ENCODE measurements around the gene MEFV.

The MEFV gene

DNA sequence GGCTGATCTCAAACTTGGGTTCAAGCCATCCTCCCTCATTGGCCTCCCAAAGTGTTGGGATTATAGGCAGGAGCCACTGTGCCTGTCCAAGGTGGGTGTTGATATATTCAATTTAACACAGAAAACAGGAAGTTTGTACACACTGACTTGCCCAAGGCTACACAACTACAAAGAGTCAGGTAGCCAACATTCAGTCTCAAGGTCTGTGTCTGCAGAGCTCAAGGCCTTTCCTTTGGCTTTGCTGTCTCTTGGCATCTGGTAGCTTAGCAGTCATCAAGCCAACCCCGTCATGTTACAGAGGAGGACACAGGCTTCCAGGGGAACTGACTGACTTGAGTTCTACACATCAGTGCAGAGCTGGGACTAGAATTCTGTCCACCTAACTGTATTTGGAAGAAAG is 11.9 kb upstream of the MEFV start:
- no peak for DNase-seq (ENCODE audit: low read depth)

DNA sequence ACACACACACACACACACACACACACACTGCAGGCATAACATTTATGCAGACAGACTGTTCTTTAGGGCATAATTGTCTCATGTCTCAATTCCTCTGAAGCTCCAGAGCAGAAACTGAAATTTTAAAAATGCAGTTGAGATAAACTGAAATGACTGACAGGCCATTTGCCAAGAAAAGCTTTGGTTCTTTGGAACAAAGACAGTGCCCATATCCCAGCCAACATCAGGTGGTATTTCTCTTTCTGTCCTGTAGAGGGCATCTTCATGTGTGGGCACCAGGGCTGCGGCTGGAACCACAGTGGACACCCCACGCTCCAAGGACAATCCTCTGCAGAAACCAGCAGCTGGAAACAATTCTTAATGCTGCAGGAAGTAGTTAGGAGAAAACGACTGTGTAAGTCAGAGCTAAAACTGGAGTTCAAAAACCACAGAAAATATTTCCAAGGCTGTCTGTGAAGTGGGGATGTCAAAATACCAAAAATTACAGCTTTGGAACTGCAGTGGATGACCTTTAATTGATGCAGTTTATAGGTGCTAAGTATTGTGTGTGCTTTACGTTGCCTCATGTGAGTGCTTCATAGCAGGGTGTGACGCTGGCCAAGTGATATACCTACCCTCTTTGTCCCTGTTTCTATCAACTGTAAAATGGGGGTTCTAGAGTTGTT is 10.6 kb upstream of the MEFV start:
- no peak for DNase-seq (ENCODE audit: low read depth)

DNA sequence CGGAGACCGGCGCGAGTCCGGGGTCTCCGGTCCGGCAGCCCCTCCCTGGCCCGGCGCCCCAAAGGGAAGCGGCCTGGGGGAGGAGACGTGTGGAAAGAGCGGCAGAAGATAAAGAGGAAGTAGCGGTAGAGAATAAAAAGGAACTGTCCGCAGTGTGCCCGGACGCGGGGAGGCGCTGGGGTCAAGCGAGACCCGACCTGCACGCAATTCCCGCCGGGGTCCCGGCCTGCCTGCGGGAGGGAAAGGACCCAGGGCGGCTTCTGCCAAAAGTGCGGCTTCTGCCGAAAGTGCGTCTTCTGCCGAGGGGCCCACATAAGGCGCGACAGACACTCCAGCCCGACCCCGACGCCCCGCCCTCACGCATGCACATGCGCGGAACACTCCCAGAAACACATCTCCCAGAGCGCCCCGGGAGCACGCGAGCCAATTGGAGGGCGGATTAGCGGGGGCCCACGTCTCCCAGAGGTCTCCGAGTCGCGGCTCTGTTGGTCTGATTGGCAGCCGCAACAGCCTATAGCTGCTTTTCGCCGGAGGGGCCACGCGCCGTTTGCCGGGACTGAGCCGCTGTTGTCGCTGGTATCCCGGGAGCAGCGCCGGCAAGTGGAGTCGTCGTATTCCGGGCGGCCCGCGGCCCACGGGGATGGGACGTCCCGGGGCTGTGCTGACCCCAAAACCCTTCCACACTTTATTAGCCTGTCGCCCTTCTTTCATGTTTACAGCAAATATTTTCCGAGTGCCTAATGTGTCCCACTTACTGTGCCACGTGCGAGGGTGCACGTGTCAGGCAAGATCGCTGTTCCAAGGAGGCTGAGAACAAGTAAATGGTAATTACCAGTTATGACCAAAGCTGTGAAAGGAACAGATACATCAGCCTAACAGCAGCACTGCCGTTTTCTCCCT is 8.0 kb upstream of the MEFV start:
- peak; percentile 98 for DNase-seq (ENCODE audit: low read depth)

DNA sequence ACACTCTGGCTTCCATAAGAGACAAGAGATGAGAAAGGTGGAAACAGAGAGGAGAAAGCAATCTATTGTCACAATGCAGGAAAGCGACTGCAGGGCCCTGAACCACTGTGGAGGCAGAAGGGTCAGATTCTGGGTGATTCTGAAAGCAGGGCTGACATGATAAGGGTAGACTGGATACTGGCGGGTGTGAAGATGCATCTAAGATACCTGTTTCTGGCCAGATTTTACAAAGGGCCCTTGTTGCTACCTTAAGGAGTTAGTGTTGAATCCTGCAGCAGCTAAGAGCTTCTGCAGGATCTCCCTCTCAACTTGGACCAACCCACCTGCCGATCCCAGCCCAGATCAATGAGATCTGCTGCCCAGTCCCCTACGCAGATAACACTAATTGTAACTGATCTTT is 6.1 kb upstream of the MEFV start:
- no peak for DNase-seq (ENCODE audit: low read depth)

DNA sequence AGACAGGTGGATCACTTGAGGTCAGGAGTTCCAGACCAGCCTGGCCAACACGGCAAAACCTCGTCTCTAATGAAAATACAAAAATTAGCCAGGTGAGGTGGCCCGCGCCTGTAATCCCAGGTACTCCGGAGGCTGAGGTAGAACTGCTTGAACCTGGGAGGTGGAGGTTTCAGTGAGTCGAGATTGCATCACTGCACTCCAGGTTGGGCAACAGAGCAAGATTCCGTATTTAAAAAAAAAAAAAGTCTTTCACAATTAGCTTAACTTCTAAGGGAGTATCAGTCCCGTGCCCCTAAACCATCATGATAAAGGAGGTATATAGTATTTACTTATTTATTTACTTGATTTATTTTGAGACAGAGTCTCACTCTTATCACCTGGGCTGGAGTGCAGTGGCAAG is 3.4 kb upstream of the MEFV start:
- no peak for DNase-seq (ENCODE audit: low read depth)

DNA sequence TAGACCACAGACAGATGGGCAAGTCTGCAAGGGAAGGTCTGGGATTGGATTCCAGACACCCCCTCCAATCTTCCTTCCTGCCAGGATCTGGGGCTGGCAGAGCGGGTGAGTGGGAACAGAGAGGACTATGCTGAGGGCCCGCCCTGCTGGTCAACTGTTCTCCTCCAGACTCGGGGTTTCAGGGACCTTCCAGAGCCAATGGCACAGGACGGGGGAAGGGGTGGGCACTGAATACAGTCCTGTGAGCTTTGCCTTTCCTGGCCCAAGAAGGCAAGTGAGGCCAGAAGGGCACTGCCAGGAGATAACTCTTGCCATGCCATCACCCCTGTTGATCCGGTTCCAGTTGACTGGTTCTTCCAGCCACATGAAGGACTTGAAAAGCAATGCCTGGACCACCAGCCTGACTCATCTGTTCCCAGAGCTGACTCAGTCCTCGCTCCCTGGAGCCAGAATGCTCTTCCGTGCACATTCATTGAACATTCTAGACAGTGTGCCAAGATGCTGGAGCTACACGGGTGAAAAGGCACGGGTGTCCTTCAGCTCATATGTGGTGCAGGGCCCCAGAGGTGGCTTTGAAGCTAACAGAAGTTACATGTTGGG is 533 bp upstream of the MEFV start:
- no peak for DNase-seq (ENCODE audit: low read depth)

DNA sequence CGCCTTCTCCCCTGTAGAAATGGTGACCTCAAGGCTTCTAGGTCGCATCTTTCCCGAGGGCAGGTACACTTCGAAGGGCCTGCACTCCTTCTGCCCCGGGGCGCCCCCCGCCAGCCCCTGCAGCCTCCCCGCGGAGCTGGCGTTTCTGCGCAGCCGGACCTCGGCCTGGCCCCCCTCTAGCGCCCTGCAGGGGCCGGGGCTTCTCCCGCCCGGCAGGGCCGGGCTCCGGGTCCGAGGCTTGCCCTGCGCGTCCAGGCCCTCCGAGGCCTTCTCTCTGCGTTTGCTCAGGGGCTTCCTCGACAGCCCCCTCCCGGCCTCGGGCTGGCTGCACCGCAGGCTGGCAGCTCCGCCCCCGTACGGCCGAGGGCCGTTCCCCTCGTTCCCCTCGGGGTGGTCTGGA is 2.1 kb downstream of the MEFV start:
- no peak for DNase-seq (ENCODE audit: low read depth)

DNA sequence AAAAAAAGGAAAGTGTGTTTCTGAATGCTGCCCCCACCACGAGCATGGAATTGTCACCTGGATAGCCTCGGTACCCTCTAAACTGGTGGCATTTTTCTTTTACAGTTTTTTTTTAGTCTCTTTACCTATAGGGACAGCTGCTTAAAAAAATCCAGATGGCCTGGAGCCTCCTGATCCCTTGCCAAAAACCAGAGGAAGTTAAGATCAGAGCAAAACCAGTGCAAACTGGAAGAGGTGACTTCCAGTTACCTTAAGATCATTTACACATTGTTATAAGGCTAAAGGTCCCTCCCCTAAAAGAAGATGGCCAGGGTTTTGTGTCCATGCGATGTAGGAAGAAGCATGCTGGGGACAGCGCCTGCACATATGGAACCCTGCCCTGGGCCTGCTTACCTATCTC is 3.5 kb downstream of the MEFV start:
- no peak for DNase-seq (ENCODE audit: low read depth)

DNA sequence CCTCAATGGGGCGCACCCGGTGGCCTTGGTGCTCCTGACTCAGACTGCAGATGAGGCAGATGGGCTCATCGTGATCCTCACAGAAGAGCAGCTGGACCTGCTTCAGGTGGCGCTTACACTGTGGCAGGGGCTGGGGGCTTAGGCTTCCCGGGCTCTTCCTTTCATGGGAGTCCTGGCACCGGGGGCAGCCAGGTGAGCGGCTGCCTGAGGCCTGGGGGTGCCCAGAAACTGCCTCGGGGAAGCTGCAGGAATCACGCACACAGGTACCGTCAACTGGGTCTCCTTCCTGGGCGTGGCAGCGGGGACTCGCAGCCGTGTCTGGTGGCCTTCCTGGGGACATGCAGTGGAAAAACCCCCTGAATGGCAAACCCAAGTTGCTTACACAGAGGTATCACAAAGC is 7.0 kb downstream of the MEFV start:
- no peak for DNase-seq (ENCODE audit: low read depth)

DNA sequence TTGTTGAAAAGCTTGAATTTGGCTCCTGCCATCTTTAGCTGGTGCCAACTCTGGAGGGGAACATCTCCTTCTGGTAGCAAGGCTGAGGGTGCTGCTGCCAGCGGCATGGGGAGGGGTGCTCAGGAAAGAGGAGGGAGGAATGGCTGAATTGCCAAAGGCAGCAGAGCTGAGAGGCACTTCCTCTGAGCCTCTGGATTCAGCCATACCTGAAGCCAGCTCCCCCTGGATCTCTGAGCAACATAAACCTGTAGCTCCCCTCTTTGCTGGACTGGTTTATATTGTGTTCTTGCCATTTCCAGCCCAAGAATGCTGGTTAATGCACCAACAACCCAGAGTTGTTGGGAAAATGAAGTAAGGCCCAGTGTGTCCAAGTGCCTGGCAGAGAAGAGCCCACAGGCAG is 7.4 kb downstream of the MEFV start:
- no peak for DNase-seq (ENCODE audit: low read depth)

DNA sequence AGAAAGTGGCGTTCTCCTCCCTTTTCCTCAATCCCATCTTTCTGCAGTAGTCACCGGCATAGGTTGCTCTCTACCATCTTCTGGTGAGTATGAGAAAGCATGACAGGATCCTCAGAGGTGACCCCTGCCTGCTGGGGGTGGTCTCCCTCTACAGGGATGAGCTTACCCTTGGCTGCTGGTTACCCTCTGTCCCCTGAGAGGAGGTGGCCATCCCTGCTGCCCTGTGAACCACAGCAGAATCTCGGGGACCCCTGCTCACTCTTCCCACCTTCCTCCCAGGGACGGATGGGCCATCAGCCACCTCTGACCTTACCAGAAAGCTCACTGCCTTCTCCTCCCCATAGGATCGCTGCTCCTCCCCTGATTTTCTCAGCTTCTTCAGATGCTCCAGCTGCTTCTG is 7.8 kb downstream of the MEFV start:
- no peak for DNase-seq (ENCODE audit: low read depth)

DNA sequence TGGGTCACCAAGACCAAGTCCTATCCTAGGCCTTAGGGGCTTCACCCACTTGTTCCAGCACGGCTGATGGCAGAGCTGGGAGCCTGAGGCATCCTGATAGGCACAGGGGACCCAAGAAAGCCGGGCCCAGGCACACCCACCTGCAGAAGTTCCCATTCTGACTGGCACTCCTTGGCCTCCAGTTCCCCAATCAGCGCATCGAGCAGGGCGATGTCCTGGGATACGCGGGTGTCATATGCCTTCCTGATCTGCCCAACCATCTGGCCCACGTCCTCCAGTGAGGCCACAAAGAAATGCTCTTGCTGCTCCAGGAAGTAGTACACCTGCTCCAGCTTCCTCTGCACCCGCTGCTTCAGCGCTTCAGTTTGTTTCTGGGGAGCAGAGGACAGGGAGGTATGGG is 9.6 kb downstream of the MEFV start:
- DNase-seq (ENCODE audit: low read depth): no peak

DNA sequence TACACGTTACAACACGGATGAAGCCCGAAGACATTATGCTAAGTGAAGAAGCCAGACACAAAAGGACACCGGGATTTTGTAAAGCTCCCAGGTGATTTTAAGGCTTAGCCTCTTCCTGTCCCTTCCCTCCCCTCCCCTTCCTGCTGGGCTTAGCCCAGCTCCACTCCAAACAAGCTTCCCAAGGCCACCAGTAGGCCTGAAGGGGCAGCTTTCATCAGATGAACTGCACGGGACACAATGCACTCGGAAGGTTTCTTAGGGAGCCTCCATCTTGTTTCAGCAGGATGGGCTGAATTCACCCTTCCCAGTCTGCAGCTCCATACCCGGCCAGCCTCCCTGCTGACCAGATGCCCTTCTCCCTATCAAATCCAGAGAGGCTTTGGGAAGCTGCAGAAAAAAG is 10.4 kb downstream of the MEFV start:
- DNase-seq (ENCODE audit: low read depth): no peak

DNA sequence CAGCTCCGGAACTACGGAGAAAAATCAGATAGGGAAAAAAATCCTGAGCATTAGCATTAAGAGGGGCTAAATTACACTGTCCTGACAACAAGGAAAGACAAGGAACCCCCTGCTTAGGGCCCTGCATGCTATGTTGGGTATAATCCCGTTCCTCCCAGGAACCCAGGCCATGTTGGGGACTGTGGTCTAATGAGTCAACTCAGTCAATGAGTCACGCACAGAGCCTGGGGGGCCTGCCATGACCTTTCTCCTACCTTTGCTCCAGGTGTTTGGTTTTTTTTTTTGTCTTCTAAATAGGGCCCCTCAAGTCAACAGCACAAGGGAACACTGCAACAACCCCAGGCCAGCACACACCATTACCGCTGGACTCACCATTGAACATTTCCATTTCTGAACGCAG is 12.6 kb downstream of the MEFV start:
- DNase-seq (ENCODE audit: low read depth): no peak

DNA sequence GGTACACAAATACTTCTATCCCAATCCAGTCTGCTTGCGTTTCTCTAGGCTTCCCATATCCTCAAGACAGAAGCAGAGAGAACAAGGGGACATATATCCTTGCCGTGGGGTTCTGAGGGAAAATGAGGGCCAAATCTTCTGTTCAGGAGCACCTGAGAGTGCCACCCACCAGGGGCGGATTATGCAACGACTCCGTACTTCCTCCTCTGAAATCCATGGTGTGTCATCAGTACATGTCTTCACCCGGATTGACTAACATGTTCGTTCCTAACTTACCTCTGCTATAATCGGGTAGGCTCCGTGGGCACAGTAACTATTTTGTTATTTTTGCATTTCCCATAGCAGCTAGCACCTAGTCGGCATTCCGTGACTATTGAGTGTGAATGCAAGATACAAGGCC is 13.7 kb downstream of the MEFV start:
- no peak for DNase-seq (ENCODE audit: low read depth)

DNA sequence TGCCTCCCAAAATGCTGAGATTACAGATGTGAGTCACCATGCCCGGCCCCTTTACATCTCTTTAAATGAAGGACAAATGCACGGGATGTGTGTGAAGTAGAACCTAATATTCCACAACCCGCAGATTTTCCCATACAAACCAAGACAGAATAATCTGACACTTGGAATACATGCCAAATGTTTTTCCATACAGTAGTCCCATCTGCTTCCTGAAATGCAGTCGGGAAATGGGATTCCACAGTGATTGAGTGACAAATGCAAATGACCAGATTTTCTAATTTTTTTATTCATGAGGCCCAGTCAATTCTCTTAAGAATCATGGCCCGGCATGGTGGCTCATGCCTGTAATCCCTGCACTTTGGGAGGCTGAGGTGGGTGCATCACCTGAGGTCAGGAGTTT is 14.7 kb downstream of the MEFV start:
- DNase-seq (ENCODE audit: low read depth): no peak

DNA sequence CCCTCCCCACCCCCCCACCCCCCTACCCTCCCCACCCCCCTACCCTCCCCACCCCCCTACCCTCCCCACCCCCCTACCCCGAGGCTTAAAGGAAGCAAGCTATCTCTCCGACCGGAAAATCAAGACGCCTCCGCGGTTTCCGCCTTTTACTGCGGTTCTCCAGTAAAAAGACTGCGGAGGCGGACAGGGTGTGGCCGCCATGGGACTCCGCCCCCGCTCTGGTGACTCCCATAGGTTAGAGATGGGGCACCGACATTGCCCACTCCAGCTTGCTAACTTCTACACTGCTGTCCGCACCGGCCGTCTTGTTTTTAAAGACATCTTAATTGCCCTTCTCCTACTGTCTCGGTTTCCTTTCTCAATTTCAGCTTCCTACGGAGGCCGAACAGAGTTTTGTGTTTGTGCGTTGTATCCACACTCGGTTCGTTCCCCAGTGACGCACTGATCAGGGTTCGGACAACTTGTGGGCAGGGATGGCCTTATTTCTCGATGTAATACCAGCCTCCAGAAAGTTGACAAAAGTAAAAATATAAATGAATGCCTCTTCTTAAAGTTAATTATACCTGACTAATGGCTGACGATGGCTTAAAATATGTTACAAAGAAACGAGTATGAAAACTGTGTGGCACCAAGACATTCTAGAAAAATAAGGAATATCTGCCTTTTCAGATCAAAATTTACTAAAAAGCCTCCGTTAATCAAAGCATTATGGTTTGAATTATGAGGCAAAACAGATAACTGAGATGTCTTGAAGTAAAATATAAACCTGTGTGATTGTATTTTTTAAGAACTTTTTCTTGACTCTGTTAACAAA is 20.4 kb downstream of the MEFV start:
- DNase-seq (ENCODE audit: low read depth): peak; percentile 25

DNA sequence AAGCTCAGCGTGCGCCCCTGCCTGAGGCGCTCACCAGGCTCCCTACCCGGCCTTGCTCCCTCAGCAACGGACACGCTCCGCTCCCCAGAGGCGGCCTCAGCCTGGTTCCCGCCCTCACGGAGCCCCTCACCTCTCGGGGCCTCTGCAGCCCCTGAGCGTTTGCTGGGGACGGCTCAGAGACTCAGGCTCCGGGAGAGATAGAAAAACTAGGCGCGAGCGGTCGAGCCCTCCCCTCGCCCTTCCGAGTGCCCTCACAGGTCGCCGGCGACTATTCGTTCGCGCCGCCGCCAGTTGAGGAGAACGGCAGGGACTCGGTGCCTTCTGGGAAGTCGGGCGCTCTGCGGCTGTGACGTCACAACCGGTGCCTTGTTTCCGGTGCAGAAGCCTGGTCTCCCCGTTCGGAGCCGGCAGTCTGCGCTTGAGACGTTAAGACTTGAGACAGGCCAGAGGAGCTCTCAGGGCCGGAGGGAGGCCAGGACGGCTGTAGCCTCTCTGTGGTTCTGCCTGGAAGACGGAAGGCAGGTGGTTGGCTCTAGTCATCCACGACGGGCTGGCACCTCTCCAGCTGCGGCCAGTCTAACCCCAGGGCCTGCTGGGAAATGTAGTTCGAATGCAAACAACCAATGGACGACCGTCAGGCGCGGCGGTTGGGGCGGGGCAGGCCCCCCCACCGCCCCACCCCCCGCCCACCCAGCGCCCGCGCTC is 21.4 kb downstream of the MEFV start, which contains the start of gene ZNF200:
Gene ZNF200, minus strand, starts transcription at position 302 of the 705 bp plus-strand sequence. CDS start 1,403 bp downstream, outside the sequence.
- DNase-seq (ENCODE audit: low read depth): peak; percentile 87

DNA sequence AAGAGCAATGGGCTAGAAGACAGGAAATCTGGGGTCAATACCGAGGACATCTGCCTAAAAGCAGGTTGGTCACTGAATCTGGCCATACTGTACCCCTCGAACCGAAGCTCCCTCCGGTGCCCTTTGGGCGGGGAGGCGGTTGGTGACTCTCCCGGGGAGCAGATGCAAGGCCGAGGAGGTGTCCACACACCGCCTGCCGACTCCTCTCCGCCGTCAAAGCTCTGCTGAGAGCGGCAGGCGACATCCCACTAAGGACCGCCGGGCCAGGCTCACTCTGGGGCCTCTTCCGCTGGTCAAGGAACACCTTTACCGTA is 21.9 kb downstream of the MEFV start:
- DNase-seq (ENCODE audit: low read depth): no peak

DNA sequence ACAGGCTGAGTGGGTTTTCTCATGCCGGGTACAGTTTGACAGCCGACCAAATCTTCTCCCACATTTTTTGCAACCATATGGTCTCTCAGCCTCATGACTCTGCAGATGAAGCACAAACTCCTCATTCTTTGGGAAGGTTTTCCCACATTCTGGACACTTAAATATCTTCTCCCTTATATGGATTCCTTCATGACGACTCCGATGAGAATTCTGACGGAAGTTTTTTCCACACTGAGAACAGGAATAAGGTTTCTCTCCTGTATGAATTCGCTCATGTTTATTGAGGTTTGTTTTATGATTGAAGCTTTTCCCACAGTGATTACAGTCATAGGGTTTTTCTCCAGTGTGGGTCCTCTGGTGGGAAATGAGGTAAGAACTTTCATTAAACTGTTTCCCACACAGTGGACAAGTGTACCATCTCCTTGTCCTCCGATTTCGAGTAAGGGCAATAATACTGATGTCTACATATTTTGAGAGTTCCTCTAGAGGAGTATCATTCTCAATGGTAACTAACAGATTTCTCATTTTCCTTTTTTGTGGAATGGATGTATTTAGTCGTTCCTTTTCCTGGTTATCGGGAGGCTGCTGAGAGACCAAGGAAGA is 32.4 kb downstream of the MEFV start:
- DNase-seq (ENCODE audit: low read depth): no peak

DNA sequence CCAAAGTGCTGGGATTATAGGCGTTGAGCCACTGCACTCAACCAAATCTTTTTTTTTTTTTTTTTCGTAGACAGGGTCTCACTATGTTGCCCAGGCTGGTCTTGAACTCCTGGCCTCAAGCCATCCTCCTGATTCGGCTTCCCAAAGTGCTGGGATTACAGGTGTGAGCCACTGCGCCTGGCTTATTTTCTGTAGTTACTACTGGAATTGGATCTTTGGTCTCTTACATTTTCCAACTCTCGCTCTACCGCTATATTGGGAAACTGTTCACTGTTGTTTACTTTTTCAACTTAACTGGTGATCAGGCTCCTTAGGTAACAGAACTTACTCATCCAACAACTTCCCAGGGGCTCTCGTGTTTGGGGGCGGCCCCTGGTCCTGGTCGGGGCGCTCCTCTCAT is 35.6 kb downstream of the MEFV start:
- no peak for DNase-seq (ENCODE audit: low read depth)

DNA sequence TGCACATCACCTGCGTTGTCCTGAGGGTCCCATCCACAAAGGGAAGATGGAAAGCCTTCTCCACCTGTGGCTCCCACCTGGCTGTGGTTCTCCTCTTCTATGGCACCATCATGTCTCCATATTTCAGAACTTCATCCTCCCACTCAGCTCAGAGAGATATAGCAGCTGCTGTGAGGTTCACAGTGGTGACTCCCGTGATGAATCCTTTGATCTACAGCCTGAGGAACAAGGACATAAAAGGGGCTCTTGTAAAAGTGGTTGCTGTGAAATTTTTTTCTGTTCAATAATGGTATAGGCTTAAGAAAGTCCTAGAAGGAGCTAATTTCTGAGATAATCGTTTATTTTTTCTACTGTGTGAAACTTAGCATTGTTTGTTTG is 40.2 kb downstream of the MEFV start:
- no peak for DNase-seq (ENCODE audit: low read depth)

Data from stimulated activated CD8-positive, alpha-beta memory T cell treated with anti-CD3 and anti-CD28 coated beads, Interleukin-12 subunit alpha, Interleukin-12 subunit beta, amount 100 ng/mL, for 1 hour (primary cell).